ENCODE data around the gene GPR139.

DNA sequence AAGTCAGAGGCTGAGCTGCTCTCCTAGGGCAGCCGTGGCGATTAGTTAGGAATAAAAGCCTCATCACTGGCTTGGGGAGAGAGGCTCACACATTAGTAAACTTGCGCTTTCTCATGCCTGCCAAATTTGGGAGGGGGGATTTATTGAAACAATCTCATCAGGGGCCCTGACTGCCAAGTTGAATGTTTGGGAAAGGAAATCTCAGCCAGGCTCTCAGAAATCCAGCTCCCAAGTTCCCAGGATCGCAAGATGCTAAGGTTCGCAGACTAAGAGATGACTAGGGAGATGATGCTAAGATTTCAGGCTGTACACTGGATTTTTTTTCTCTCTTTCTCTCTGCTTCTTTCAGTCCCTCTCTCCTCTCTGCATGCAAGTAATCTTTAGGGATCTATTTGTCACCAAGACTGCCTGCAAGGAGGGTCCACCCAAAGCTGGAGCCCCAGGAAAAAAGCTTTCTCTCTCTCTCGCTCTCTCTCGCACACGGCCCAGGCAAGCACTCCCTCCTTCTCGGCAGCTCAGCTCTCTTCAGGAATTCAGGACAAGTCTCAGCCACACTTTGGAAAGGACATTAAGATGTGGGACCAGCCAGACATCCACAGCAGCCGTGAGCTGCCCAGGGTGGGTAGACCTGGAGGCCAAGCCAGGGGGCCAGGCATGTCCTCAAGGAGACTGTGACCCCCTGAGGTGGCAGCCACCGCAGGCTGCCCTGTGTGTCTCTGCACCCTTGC is 1.4 kb downstream of the GPR139 start:
- no peak for TF ChIP-seq EZH2phosphoT487 (IDR thresholded peaks at IDR 0.05; ENCODE audit: borderline replicate concordance, low read depth)
- TF ChIP-seq PBX3 (IDR thresholded peaks at IDR 0.05) = no peak
- no peak for TF ChIP-seq CTCF (IDR thresholded peaks at IDR 0.05)
- no peak for TF ChIP-seq EP300 (IDR thresholded peaks at IDR 0.05; ENCODE audit: borderline replicate concordance in 1 of 2, low read depth in 1 of 2, low read length in 1 of 2)
- no peak for TF ChIP-seq NFIC (IDR thresholded peaks at IDR 0.05; ENCODE audit: borderline replicate concordance)
- TF ChIP-seq, protein P1, sequence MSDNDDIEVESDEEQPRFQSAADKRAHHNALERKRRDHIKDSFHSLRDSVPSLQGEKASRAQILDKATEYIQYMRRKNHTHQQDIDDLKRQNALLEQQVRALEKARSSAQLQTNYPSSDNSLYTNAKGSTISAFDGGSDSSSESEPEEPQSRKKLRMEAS (IDR thresholded peaks at IDR 0.05; ENCODE audit: low read depth) = no peak
- TF ChIP-seq POLR2AphosphoS5 (IDR thresholded peaks at IDR 0.05; ENCODE audit: low read depth, low read length) = no peak
- no peak for TF ChIP-seq GABPA (IDR thresholded peaks at IDR 0.05; ENCODE audit: low read depth)
- TF ChIP-seq TAF1 (IDR thresholded peaks at IDR 0.05; ENCODE audit: borderline replicate concordance, low read depth, low read length) = no peak
- TF ChIP-seq FOSL2 (IDR thresholded peaks at IDR 0.05; ENCODE audit: borderline replicate concordance, low read depth) = no peak
- no peak for TF ChIP-seq YY1 (IDR thresholded peaks at IDR 0.05; ENCODE audit: low read depth)
- TF ChIP-seq MEF2A (IDR thresholded peaks at IDR 0.05; ENCODE audit: borderline replicate concordance, low read depth) = no peak
- TF ChIP-seq RFX5 (IDR thresholded peaks at IDR 0.05; ENCODE audit: low read length) = no peak
- TF ChIP-seq, protein P2, sequence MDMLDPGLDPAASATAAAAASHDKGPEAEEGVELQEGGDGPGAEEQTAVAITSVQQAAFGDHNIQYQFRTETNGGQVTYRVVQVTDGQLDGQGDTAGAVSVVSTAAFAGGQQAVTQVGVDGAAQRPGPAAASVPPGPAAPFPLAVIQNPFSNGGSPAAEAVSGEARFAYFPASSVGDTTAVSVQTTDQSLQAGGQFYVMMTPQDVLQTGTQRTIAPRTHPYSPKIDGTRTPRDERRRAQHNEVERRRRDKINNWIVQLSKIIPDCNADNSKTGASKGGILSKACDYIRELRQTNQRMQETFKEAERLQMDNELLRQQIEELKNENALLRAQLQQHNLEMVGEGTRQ (IDR thresholded peaks at IDR 0.05; ENCODE audit: borderline replicate concordance, low read depth, low read length) = no peak
